K562 (cell line): Measurements from ENCODE around the gene HPX. TPM values are rescaled to one million over a fixed set of nuclear protein-coding genes. Genes with fewer than 3 reads are reported as not detected.

Experiments used
- ATAC-seq: fragments of 200-7000 bp; cut with Tn5 transposase; 3 replicates; pipeline ENCODE4 v1.9.1; 2020; ENCODE audit warnings: moderate library complexity
- BruUV-seq: library from RNA; stranded (reverse); fragments of 400-500 nt; replicated peaks from 2 replicates; lab custom pipeline; 2021; lab: Mats Ljungman, UMichigan
- CTCF ChIA-PET: fragments of 300-600 bp; formaldehyde crosslinking; extraction: SDS; loops from one replicate; lab custom pipeline; 2021; ENCODE audit warnings: low intra/inter-chr PET ratio; lab: Yijun Ruan, JAX
- POLR2A ChIA-PET: fragments of 300-600, 350-650 bp; sonication (Branson Sonifier 250); formaldehyde crosslinking; extraction: SDS; loops from one replicate; lab custom pipeline; 2021; ENCODE audit warnings: antibody characterized with exemption, inconsistent platforms; lab: Yijun Ruan, JAX
- DNase-seq, 4 experiments: peaks; one replicate each; pipeline versions ENCODE4 v3.0.0 to v3.0.0-alpha.2; 2011 to 2018; ENCODE audit warnings: low spot score in 3 of 4, mixed read lengths in 3 of 4; ENCODE audit errors: extremely low read depth in 1 of 4
- FAIRE-seq: peaks from 2 replicates; lab custom pipeline; 2011; peaks lifted over from hg19 to GRCh38; lab: Jason Lieb, UNC
- H2AFZ ChIP-seq: 2 replicates; pipeline ENCODE4 v1.6.0; 2011; ENCODE audit warnings: low read depth, low read length, control low read depth, inconsistent platforms
- H3K27ac ChIP-seq: fragments of 200-600 bp; 3 replicates; pipeline ENCODE4 v1.8.0; 2011; ENCODE audit warnings: low read depth, mild to moderate bottlenecking, control low read depth, inconsistent platforms, low read length, moderate library complexity, mixed read lengths; ENCODE audit errors: extremely low read depth
- H3K27me3 ChIP-seq, 2 experiments: fragments of 300-600 bp in 1 of 2; 2 replicates in 1 of 2; 3 replicates in 1 of 2; pipeline versions ENCODE4 v1.6.0 to v1.8.0; 2011; ENCODE audit warnings: inconsistent platforms in 2 of 2, low read length in 2 of 2, mild to moderate bottlenecking in 1 of 2, mixed read lengths in 1 of 2, moderate library complexity in 1 of 2; ENCODE audit not compliant: control insufficient read depth in 2 of 2, insufficient read depth in 2 of 2
- H3K36me3 ChIP-seq: fragments of 300-600 bp; 3 replicates; pipeline ENCODE4 v1.8.0; 2011; ENCODE audit warnings: mild to moderate bottlenecking, low read length, inconsistent platforms; ENCODE audit not compliant: control insufficient read depth, insufficient read depth
- H3K4me1 ChIP-seq, 2 experiments: fragments of 200-600 bp in 1 of 2; replicated peaks in 1 of 2; 2 replicates in 1 of 2; 3 replicates in 1 of 2; pipeline versions ENCODE4 v1.5.1 to v1.8.0; 2011; ENCODE audit warnings: inconsistent platforms in 2 of 2, low read length in 2 of 2, mild to moderate bottlenecking in 1 of 2, mixed read lengths in 1 of 2, moderate library complexity in 1 of 2; ENCODE audit not compliant: control insufficient read depth in 2 of 2, insufficient read depth in 2 of 2
- H3K4me2 ChIP-seq: 2 replicates; pipeline ENCODE4 v1.6.1; 2011; ENCODE audit warnings: low read length, control low read depth, inconsistent platforms, mixed read lengths; ENCODE audit not compliant: insufficient read depth
- H3K4me3 ChIP-seq: fragments of 200-600 bp; sonication (generic), shearing (Covaris generic); 2 replicates; pipeline ENCODE4 v1.5.1; 2016; ENCODE audit warnings: control low read depth, inconsistent platforms
- H3K79me2 ChIP-seq: fragments of 200-600 bp; 3 replicates; pipeline ENCODE4 v1.8.0; 2011; ENCODE audit warnings: low read length, inconsistent platforms; ENCODE audit not compliant: control insufficient read depth, insufficient read depth
- H3K9ac ChIP-seq, 2 experiments: 2 replicates each; pipeline versions ENCODE4 v1.6.0 to v1.6.1; 2011; ENCODE audit warnings: low read depth in 2 of 2, low read length in 2 of 2, control low read depth in 1 of 2, inconsistent platforms in 1 of 2, mild to moderate bottlenecking in 1 of 2, mixed read lengths in 1 of 2; ENCODE audit not compliant: insufficient read depth in 1 of 2
- H3K9me1 ChIP-seq: one replicate; pipeline ENCODE4 v1.6.0; 2011; ENCODE audit warnings: inconsistent platforms, mild to moderate bottlenecking, low read length, moderate library complexity; ENCODE audit not compliant: control insufficient read depth, insufficient read depth
- H3K9me3 ChIP-seq: replicated peaks from 2 replicates; pipeline ENCODE4 v1.5.1; 2011; ENCODE audit warnings: low read depth, low read length, inconsistent platforms; ENCODE audit not compliant: control insufficient read depth, insufficient read depth
- H4K20me1 ChIP-seq: replicated peaks from 2 replicates; pipeline ENCODE4 v1.6.1; 2011; ENCODE audit warnings: low read length, inconsistent platforms, mixed read lengths; ENCODE audit not compliant: control insufficient read depth, insufficient read depth
- EP300 ChIP-seq: IDR thresholded peaks from 2 replicates; pipeline ENCODE4 v1.6.1; 2012; ENCODE audit warnings: low read length, improper control_type of control experiment
- YY1 ChIP-seq, 3 experiments: IDR thresholded peaks; 2 replicates each; pipeline ENCODE4 v1.6.1; 2011; ENCODE audit warnings: low read length in 2 of 3, mild to moderate bottlenecking in 2 of 3, moderate library complexity in 2 of 3, borderline replicate concordance in 1 of 3, control low read depth in 1 of 3, low read depth in 1 of 3; ENCODE audit not compliant: insufficient read depth in 3 of 3, insufficient replicate concordance in 2 of 3, control insufficient read depth in 1 of 3, insufficient read length in 1 of 3; ENCODE audit errors: extremely low read depth in 1 of 3
- WGBS: fragments of 100-300 bp; shearing (Covaris generic); methylation state at CpG from one replicate; pipeline ENCODE4 v1.1.6; 2016; ENCODE audit warnings: low coverage, mixed read lengths; ENCODE audit not compliant: insufficient coverage; ENCODE audit errors: missing lambda C conversion rate; 5-methylcytosine and 5-hydroxymethylcytosine counted together
- in situ Hi-C: fragments of 300-500 bp; cut with MboI; formaldehyde crosslinking; loops from 4 replicates; pipeline ENCODE4 v1.15.0; 2018; ENCODE audit warnings: inconsistent platforms, mixed read lengths
- intact Hi-C: fragments of 100-400 bp; cut with micrococcal nuclease; formaldehyde crosslinking; loops from 2 replicates; pipeline ENCODE4 v1.14.2; 2022
- polyA plus RNA-seq, 8 experiments: library from polyadenylated mRNA; depleted of rRNA in 4 of 8; stranded (reverse) in 5 of 8; unstranded in 3 of 8; fragments of >200 nt; fragmentation: Nextera tagmentation in 2 of 8; fragmentation: Illumina TruSeq in 1 of 8; extraction: Ambion mirVana in 2 of 8; extraction: Trizol in 1 of 8; gene quantifications; 2 replicates each; pipeline versions ENCODE4 v1.2.1 to v1.2.3, GENCODE V29; 2011 to 2014; ENCODE audit warnings: inconsistent platforms in 1 of 8, missing spikeins in 1 of 8
- total RNA-seq, 7 experiments: library from RNA; depleted of rRNA in 6 of 7; stranded (reverse); fragments of >200 nt in 6 of 7; fragmentation: Illumina TruSeq in 2 of 7; extraction: Trizol in 2 of 7; gene quantifications; 2 replicates each; pipeline versions ENCODE4 v1.2.1 to v1.2.3, GENCODE V29; 2011 to 2021; ENCODE audit warnings: low replicate concordance in 1 of 7
- TF ChIP-seq, protein P1 (sequence below), 3 experiments: fragments of 200-800 bp in 1 of 3; fragments of 250-450 bp in 1 of 3; fragments of 450-650 bp in 1 of 3; sonication (Bioruptor Pico) in 1 of 3; sonication (Bioruptor generic) in 1 of 3; formaldehyde crosslinking in 1 of 3; IDR thresholded peaks; 2 replicates each; pipeline versions ENCODE4 v1.6.1 to v1.8.0; 2016 to 2022; ENCODE audit warnings: mild to moderate bottlenecking in 2 of 3, missing genetic modification characterization in 2 of 3, missing compliant biosample characterization in 1 of 3, moderate library complexity in 1 of 3
- TF ChIP-seq, protein P2 (sequence below): fragments of 450-650 bp; IDR thresholded peaks from 2 replicates; pipeline ENCODE4 v1.6.1; 2016; ENCODE audit warnings: missing biosample characterization, missing genetic modification characterization
- TF ChIP-seq, protein P3 (sequence below): fragments of 200-800 bp; sonication (Bioruptor generic); IDR thresholded peaks from 2 replicates; pipeline ENCODE4 v1.6.1; 2016; ENCODE audit warnings: missing genetic modification characterization, missing compliant biosample characterization

Gene HPX
- total and polyA plus RNA-seq, 9 of the 15 experiments (the other 6 are each of a cell fraction or from before 2014, with no cell fraction given), result 0.12 to 1.2 (median 0.49) TPM; not detected in 1

DNA sequence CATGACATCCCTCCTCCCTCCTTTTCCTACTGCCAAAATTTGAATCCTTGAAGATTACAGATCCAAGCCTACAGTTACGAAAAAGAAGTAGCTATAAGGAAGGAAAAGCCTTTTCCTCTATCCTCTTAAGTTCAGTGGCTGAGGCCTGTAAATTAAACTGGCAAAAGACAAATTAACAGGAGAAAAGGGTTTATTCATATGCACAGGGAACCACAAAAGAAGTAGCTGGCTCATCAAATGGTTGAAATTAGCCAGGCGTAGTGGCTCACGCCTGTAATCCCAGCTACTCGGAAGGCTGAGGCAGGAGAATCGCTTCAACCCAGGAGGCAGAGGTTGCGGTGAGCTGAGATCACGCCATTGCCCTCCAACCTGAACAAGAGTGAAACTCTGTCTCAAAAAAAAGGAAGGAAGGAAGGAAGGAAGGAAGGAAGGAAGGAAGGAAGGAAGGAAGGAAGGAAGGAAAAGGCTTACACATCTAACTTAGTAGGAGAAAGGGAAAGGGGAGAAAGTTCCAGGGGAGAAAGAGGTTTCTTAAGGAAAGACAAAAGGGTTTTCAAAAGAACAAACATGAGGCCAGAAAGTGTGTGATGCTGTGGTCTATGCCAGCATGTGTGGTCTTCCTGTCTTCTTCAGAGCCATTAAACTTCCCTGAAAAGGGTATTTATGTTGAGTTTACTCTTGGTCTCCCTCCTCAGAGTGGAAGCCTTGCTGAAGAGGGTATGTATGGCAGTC is 55.6 kb downstream of the HPX start:
- no peaks in the 10 kb centered on the region for H3K36me3 ChIP-seq
- H3K79me2 ChIP-seq, result 0 out of 3 replicates have a peak, but pooled peaks cover 5% of the 10 kb centered on the region
- no peaks in the 10 kb centered on the region for H4K20me1 ChIP-seq
- H3K4me2 ChIP-seq, result no peak overlapping the region
- intact Hi-C loops (no loop called here), in situ Hi-C loops (loop anchor here (10.0 kb wide), 1 partner anchor 320 kb away; no protein-coding TSS in a partner anchor)
- H3K9me3 ChIP-seq, result no peaks in the 10 kb centered on the region
- ChIA-PET POLR2A (no interaction called here), CTCF (interaction anchor here (0.7 kb wide), 1 partner anchor 26 kb away, joined by 3 read pairs; no protein-coding TSS in a partner anchor)
- WGBS, result 81% methylated on average over 5 of the region's 7 CpGs
- no peaks in the 10 kb centered on the region for H3K27me3 ChIP-seq
- peaks cover 7 to 17% of the 10 kb centered on the region in 2 experiments; a peak in 4 of 5 replicates for H3K4me1 ChIP-seq
- FAIRE-seq (no peak), ATAC-seq (no peak), DNase-seq (no peak)
- no peak overlapping the region for H3K9ac ChIP-seq
- H3K27ac ChIP-seq, result no peak overlapping the region
- no peak overlapping the region for H3K4me3 ChIP-seq
- H2AFZ ChIP-seq, result no peak overlapping the region
- BruUV-seq, result no TSS peak
- H3K9me1 ChIP-seq, result no peaks in the 10 kb centered on the region
- TF ChIP-seq, protein P1, sequence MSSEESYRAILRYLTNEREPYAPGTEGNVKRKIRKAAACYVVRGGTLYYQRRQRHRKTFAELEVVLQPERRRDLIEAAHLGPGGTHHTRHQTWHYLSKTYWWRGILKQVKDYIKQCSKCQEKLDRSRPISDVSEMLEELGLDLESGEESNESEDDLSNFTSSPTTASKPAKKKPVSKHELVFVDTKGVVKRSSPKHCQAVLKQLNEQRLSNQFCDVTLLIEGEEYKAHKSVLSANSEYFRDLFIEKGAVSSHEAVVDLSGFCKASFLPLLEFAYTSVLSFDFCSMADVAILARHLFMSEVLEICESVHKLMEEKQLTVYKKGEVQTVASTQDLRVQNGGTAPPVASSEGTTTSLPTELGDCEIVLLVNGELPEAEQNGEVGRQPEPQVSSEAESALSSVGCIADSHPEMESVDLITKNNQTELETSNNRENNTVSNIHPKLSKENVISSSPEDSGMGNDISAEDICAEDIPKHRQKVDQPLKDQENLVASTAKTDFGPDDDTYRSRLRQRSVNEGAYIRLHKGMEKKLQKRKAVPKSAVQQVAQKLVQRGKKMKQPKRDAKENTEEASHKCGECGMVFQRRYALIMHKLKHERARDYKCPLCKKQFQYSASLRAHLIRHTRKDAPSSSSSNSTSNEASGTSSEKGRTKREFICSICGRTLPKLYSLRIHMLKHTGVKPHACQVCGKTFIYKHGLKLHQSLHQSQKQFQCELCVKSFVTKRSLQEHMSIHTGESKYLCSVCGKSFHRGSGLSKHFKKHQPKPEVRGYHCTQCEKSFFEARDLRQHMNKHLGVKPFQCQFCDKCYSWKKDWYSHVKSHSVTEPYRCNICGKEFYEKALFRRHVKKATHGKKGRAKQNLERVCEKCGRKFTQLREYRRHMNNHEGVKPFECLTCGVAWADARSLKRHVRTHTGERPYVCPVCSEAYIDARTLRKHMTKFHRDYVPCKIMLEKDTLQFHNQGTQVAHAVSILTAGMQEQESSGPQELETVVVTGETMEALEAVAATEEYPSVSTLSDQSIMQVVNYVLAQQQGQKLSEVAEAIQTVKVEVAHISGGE (CRISPR knock-in tag; IDR thresholded peaks at IDR 0.05), result no peak
- TF ChIP-seq, protein P2, sequence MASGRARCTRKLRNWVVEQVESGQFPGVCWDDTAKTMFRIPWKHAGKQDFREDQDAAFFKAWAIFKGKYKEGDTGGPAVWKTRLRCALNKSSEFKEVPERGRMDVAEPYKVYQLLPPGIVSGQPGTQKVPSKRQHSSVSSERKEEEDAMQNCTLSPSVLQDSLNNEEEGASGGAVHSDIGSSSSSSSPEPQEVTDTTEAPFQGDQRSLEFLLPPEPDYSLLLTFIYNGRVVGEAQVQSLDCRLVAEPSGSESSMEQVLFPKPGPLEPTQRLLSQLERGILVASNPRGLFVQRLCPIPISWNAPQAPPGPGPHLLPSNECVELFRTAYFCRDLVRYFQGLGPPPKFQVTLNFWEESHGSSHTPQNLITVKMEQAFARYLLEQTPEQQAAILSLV (tag), result no peak
- TF ChIP-seq EP300 (no peak), YY1 (IDR thresholded peaks at IDR 0.05; ENCODE audit: borderline replicate concordance in 1 of 3, control insufficient read depth in 1 of 3, extremely low read depth in 1 of 3, insufficient read depth in 3 of 3, insufficient read length in 1 of 3, insufficient replicate concordance in 2 of 3, low read depth in 1 of 3, low read length in 2 of 3) (no peak)
- TF ChIP-seq, protein P3, sequence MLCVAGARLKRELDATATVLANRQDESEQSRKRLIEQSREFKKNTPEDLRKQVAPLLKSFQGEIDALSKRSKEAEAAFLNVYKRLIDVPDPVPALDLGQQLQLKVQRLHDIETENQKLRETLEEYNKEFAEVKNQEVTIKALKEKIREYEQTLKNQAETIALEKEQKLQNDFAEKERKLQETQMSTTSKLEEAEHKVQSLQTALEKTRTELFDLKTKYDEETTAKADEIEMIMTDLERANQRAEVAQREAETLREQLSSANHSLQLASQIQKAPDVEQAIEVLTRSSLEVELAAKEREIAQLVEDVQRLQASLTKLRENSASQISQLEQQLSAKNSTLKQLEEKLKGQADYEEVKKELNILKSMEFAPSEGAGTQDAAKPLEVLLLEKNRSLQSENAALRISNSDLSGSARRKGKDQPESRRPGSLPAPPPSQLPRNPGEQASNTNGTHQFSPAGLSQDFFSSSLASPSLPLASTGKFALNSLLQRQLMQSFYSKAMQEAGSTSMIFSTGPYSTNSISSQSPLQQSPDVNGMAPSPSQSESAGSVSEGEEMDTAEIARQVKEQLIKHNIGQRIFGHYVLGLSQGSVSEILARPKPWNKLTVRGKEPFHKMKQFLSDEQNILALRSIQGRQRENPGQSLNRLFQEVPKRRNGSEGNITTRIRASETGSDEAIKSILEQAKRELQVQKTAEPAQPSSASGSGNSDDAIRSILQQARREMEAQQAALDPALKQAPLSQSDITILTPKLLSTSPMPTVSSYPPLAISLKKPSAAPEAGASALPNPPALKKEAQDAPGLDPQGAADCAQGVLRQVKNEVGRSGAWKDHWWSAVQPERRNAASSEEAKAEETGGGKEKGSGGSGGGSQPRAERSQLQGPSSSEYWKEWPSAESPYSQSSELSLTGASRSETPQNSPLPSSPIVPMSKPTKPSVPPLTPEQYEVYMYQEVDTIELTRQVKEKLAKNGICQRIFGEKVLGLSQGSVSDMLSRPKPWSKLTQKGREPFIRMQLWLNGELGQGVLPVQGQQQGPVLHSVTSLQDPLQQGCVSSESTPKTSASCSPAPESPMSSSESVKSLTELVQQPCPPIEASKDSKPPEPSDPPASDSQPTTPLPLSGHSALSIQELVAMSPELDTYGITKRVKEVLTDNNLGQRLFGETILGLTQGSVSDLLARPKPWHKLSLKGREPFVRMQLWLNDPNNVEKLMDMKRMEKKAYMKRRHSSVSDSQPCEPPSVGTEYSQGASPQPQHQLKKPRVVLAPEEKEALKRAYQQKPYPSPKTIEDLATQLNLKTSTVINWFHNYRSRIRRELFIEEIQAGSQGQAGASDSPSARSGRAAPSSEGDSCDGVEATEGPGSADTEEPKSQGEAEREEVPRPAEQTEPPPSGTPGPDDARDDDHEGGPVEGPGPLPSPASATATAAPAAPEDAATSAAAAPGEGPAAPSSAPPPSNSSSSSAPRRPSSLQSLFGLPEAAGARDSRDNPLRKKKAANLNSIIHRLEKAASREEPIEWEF (CRISPR knock-in tag), result no peak
